GM12801 (cell line): Measurements from ENCODE around the gene TMEM178A.

Source experiments
- TF ChIP-seq, protein P1 (sequence below): IDR thresholded peaks from one replicate; pipeline ENCODE4 v1.5.1; 2011; ENCODE audit warnings: control low read depth; ENCODE audit not compliant: insufficient read length; ENCODE audit errors: extremely low read depth

The TMEM178A gene

GRCh38 chr2:39660612-39661236, 5.0 kb upstream of the TMEM178A start:
- TF ChIP-seq, protein P1, sequence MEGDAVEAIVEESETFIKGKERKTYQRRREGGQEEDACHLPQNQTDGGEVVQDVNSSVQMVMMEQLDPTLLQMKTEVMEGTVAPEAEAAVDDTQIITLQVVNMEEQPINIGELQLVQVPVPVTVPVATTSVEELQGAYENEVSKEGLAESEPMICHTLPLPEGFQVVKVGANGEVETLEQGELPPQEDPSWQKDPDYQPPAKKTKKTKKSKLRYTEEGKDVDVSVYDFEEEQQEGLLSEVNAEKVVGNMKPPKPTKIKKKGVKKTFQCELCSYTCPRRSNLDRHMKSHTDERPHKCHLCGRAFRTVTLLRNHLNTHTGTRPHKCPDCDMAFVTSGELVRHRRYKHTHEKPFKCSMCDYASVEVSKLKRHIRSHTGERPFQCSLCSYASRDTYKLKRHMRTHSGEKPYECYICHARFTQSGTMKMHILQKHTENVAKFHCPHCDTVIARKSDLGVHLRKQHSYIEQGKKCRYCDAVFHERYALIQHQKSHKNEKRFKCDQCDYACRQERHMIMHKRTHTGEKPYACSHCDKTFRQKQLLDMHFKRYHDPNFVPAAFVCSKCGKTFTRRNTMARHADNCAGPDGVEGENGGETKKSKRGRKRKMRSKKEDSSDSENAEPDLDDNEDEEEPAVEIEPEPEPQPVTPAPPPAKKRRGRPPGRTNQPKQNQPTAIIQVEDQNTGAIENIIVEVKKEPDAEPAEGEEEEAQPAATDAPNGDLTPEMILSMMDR, result no peak

DNA sequence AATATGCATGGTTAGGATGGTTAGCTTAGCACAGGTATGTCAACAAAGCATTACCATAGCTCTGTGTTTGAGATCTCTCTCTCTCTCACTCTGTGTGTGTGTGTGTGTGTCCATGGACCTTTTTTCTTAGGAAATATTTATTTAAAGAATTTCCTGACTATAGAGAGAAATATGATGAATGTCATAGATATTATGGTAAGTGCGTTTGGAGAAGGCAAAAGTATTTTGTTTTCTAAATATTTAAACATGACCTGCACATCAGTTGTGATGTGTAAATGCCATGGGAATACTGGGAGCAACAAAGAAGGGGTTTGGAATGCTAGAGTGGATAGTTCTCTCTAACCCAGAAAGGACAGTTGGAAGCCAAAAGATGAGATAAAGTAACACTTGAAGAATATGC, 3.9 kb upstream of the TMEM178A start:
- TF ChIP-seq, protein P1, result no peak

DNA sequence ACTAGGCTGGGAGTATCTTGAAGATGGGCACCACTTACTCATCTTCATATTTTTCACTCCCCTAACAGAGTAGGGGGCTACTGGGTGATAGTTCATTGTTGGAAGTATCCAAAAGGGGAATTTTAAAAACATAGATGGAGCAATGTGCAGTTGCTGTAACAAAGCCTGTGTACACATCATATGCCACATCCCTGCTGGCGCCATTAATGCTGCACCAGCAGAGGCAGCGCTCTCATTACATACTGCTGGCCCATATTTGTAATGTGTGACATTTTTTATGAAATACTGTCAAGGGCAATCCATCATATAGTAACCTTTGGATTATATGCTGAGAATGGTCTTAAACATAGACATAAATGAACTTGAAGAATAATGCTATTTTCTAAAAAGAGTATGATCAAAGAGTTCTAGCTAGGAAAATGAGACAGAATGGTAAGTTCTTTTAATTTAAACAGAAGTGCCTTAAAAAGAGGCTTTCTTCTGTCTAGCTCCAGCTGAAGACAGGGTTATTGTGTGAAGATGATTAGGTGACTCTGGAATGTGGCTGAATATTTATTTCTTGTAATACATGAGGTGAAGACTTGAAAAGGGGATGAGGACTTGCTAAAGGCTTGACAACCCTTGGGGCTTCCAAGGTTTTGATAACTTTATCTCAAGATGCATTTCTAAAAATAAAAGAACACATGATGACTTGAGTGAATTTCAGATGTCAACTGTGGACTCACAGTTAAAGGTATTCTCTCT, 2.4 kb upstream of the TMEM178A start:
- TF ChIP-seq, protein P1, result no peak

DNA sequence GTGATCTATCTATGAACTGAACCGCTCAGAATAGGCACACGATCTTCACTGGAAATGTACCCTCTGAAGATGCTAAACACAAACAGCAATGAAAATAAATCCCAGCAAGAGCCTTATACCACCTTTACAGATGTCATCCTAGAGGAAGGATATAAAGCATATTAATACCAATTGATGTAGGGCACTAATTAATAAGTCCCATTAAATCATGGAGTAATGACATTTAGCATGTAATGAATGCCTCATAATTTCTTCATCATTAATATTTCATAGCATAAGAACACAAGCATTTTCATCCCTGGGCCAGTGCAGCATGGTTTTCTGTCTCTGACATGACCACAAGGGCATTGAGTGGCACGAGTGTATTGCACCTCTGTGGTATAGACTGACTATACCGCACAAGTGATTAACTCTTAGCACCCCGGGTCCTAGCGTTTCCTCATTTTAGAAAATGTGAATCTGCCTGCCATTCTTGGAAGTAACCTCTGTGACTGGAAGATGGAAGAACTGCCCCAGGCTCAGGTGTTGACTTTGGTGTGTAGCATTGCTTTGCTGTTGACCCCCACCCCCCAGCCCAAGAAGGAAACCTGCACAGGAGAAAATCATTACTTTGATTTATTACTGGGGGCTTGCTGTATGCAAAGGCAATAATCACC, 1.4 kb upstream of the TMEM178A start:
- TF ChIP-seq, protein P1, result no peak

DNA sequence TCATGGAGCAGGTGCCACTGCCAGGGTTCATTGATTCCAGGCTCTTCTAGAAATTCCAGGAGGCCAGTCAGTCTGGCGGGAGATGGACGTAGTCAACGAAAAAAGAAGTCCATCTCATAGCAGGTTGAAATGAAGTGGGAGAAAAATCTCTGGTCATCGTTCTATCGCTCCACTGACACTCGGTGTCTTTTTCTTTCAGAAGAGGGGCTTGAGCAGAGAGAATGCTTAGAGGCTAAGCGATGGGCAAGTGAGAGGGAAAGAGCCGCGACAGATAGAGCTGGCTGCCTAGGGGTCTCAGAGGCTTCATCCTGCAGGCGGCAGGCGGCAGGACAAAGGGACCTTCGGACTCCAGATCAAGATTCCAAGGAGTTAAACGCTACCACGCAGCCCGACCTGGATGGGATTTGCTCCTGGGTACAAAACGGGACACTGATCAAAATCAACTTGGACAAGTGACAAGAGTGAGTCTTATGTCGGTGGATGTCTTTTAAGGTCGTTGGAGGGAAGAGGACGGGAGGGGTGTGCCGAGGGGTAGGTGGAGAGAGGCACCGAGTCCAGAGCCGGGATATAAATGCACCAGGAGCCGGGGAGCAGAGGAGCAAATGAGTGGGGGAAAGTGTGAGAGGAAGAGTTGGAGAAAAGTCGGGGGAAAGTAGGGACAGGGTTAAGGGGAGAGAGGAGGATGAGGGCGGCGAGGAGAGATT, 677 bp upstream of the TMEM178A start:
- TF ChIP-seq, protein P1, result no peak

DNA sequence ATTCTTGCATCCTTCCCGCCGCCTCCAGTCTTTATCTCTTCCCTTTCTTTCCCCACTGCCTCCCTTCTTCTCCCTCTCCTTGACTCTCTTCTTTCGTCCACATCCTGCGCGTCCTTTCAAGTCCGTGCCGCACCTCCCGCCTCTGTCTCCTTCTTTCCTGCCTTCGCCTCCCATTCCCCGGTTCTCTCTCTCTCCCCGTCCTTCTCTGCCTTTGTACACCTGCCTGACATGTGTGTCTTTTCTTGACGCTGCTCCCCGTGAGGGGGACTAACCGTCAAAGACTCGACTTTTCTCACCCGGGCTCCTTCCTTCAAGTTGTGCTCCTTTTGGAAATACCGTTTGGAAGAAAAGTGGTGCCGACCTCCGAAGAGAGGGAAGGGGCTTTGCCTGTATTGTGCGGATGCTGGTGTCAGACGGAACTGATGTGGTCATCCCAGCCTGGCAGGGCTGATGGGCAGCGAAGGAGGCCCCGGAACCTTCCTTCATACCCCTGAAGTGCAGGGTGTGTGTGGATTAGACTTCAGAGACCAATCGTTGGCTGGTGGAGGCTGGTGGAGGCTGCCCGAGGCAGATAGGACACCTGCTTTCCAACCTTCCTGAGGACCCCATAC, 879 bp downstream of the TMEM178A start:
- TF ChIP-seq, protein P1, result no peak
